Measurements from ENCODE around the gene APOA4. TPM values are rescaled to one million over a fixed set of nuclear protein-coding genes. Genes with fewer than 3 reads are reported as not detected.

The APOA4 gene
- total and polyA plus RNA-seq, 4 donors = 0.89 to 382 (median 131) TPM

GRCh38 chr11:116825854-116826750 lies 3.0 kb upstream of the APOA4 start:
- peaks cover 25 to 52% (median 34%) of the 10 kb centered on the region in 4 donors for H3K4me1 ChIP-seq (ENCODE audit: control insufficient read depth in 4 of 4, insufficient read depth in 4 of 4, low read length in 3 of 4)
- WGBS = 38% methylated on average over 22 of the region's 22 CpGs
- H3K27ac ChIP-seq (ENCODE audit: low read depth in 1 of 2, low read length in 2 of 2) = peak overlapping the region; percentile 83 to 88
- TF ChIP-seq FOXA2 (IDR thresholded peaks at IDR 0.05) (peak; percentile 10), FOXA1 (IDR thresholded peaks at IDR 0.05) (no peak), HNF4A (conservative IDR thresholded peaks at IDR 0.05) (peak; percentile 70 to 91), RXRA (IDR thresholded peaks at IDR 0.05) (peak; percentile 59 to 84), JUND (IDR thresholded peaks at IDR 0.05) (peak in 1 of 2 donors; percentile 83), ZBTB33 (IDR thresholded peaks at IDR 0.05) (no peak), SP1 (IDR thresholded peaks at IDR 0.05) (peak; percentile 5)
- peak overlapping the region in 1 of 3 donors; percentile 1 for H3K4me3 ChIP-seq (ENCODE audit: low read depth in 1 of 3, low read length in 3 of 3)
- H3K27me3 ChIP-seq (ENCODE audit: control insufficient read depth in 4 of 4, insufficient read depth in 4 of 4, low read length in 3 of 4) = no peaks in the 10 kb centered on the region
- H3K36me3 ChIP-seq (ENCODE audit: control insufficient read depth in 4 of 4, insufficient read depth in 3 of 4, low read depth in 1 of 4, low read length in 3 of 4) = no peaks in the 10 kb centered on the region
- peak overlapping the region in 1 of 2 donors; percentile 38 for H3K9ac ChIP-seq (ENCODE audit: low read depth in 1 of 2, low read length in 2 of 2)
- H3K9me3 ChIP-seq (ENCODE audit: control insufficient read depth in 4 of 4, low read length in 3 of 4) = no peaks in the 10 kb centered on the region
- DNase-seq (ENCODE audit: low spot score) = no peak

GRCh38 chr11:116825434-116825833 lies 2.3 kb upstream of the APOA4 start:
- Histone ChIP-seq H3K9me3 (ENCODE audit: control insufficient read depth in 4 of 4, low read length in 3 of 4) (no peaks in the 10 kb centered on the region), H3K36me3 (ENCODE audit: control insufficient read depth in 4 of 4, insufficient read depth in 3 of 4, low read depth in 1 of 4, low read length in 3 of 4) (no peaks in the 10 kb centered on the region), H3K27ac (ENCODE audit: low read depth in 1 of 2, low read length in 2 of 2) (peak overlapping the region; percentile 83 to 88), H3K4me1 (ENCODE audit: control insufficient read depth in 4 of 4, insufficient read depth in 4 of 4, low read length in 3 of 4) (peaks cover 25 to 50% (median 34%) of the 10 kb centered on the region in 4 donors), H3K4me3 (ENCODE audit: low read depth in 1 of 3, low read length in 3 of 3) (no peak overlapping the region), H3K27me3 (ENCODE audit: control insufficient read depth in 4 of 4, insufficient read depth in 4 of 4, low read length in 3 of 4) (no peaks in the 10 kb centered on the region), H3K9ac (ENCODE audit: low read depth in 1 of 2, low read length in 2 of 2) (no peak overlapping the region)
- no peak for DNase-seq (ENCODE audit: low spot score)
- peak; percentile 16 for TF ChIP-seq YY1 (IDR thresholded peaks at IDR 0.05)
- TF ChIP-seq RAD21 (IDR thresholded peaks at IDR 0.05) = peak; percentile 62 to 70
- no peak for TF ChIP-seq JUND (IDR thresholded peaks at IDR 0.05)
- no peak for TF ChIP-seq GABPA (IDR thresholded peaks at IDR 0.05 in 1 of 2, conservative IDR thresholded peaks at IDR 0.05 in 1 of 2)
- peak; percentile 26 to 27 for TF ChIP-seq HNF4A (conservative IDR thresholded peaks at IDR 0.05)
- no peak for TF ChIP-seq FOXA2 (IDR thresholded peaks at IDR 0.05)
- peak in 1 of 2 donors; percentile 22 for TF ChIP-seq RXRA (IDR thresholded peaks at IDR 0.05)
- no peak for TF ChIP-seq HNF4G (IDR thresholded peaks at IDR 0.05)
- TF ChIP-seq FOXA1 (IDR thresholded peaks at IDR 0.05) = no peak
- no peak for TF ChIP-seq NR2F2 (IDR thresholded peaks at IDR 0.05)
- TF ChIP-seq ZBTB33 (IDR thresholded peaks at IDR 0.05) = no peak
- no peak for TF ChIP-seq SP1 (IDR thresholded peaks at IDR 0.05)
- peak; percentile 36 for TF ChIP-seq TAF1 (conservative IDR thresholded peaks at IDR 0.05)
- TF ChIP-seq MAX (IDR thresholded peaks at IDR 0.05) = no peak
- no peak for TF ChIP-seq ATF3 (IDR thresholded peaks at IDR 0.05)
- no peak for TF ChIP-seq EGR1 (IDR thresholded peaks at IDR 0.05; ENCODE audit: low read depth in 2 of 2)
- TF ChIP-seq REST (IDR thresholded peaks at IDR 0.05) = no peak
- TF ChIP-seq CTCF (IDR thresholded peaks at IDR 0.05; ENCODE audit: low read depth, low read length, missing input control) = peak; percentile 23
- WGBS = 38% methylated on average over 5 of the region's 5 CpGs
